Coronary artery (tissue), 2 donors: ENCODE measurements around the gene LAPTM5.

Experiments used
- DNase-seq: peaks from one replicate; pipeline ENCODE4 v3.0.0-alpha.2; 2017; ENCODE audit warnings: low spot score
- H3K27ac ChIP-seq, 2 donors: fragments of 200-600 bp; sonication (generic); one replicate each; pipeline ENCODE4 v1.5.1; 2016 to 2019
- H3K4me3 ChIP-seq: fragments of 200-600 bp; sonication (generic); 2 replicates; pipeline ENCODE4 v1.5.1; 2016; ENCODE audit warnings: mild to moderate bottlenecking, moderate library complexity
- TF ChIP-seq, protein P1 (sequence below): fragments of 200-600 bp; sonication (generic); IDR thresholded peaks from one replicate; pipeline ENCODE4 v1.5.1; 2019; ENCODE audit warnings: antibody characterized with exemption

The LAPTM5 gene

DNA sequence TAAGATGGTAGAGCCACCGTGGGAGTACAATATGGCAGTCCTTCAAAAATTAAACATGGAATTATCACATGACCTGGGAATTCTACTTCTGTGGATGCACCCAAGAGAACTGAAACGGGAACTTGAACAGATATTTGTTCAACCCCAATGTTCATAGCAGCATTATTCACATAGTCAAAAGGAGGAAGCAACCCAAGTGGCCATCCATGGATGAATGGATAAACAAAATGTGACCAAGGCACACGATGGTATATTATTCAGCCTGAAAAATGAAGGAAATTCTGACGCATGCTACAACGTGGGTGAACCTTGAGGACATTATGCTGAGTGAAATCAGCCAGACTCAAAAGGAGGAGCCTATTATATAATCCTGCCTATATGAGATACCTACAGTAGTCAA, 22.8 kb upstream of the LAPTM5 start:
- peak overlapping the region in 1 of 2 donors; percentile 51 for H3K27ac ChIP-seq
- no peak overlapping the region for H3K4me3 ChIP-seq
- no peak for DNase-seq
- TF ChIP-seq, protein P1, sequence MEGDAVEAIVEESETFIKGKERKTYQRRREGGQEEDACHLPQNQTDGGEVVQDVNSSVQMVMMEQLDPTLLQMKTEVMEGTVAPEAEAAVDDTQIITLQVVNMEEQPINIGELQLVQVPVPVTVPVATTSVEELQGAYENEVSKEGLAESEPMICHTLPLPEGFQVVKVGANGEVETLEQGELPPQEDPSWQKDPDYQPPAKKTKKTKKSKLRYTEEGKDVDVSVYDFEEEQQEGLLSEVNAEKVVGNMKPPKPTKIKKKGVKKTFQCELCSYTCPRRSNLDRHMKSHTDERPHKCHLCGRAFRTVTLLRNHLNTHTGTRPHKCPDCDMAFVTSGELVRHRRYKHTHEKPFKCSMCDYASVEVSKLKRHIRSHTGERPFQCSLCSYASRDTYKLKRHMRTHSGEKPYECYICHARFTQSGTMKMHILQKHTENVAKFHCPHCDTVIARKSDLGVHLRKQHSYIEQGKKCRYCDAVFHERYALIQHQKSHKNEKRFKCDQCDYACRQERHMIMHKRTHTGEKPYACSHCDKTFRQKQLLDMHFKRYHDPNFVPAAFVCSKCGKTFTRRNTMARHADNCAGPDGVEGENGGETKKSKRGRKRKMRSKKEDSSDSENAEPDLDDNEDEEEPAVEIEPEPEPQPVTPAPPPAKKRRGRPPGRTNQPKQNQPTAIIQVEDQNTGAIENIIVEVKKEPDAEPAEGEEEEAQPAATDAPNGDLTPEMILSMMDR, result no peak

DNA sequence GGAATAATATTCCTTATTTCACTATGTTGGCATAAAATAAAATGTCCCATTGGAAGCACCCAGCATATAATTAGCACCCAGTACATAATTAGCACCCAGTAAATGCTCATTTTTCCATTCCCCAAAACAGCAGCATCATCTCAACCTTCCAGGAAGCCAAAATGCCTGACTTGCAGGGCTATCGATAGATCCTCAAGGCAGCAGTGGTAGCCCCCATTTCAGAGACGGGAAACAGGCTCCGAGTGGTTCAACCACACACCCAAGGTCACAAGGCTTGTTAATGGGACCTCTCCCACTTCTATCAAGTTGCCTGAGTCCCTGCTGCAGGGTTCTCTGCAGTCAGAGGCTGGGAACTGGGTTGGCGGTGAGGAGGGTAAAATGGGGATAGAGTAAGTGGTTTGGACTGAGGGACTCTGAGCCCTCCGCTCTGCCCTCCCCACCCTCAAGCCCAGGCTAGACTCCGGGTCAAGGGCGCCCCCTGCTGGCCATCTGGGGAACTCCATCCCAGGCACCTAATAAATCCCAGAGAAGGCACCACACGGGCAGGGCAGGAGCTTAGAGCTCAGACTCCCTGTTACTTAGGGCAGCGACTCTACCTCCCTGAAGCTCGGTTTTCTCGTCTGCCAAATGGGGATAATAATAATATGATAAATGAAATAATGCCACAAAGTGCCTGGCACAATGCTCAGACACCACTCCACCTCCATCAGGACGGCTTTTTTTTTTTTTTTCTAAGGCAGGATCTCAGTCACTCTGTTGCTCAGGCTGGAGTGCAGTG, 21.9 kb upstream of the LAPTM5 start:
- TF ChIP-seq, protein P1, result peak; percentile 91
- no peak overlapping the region for H3K27ac ChIP-seq
- no peak for DNase-seq
- H3K4me3 ChIP-seq, result no peak overlapping the region

DNA sequence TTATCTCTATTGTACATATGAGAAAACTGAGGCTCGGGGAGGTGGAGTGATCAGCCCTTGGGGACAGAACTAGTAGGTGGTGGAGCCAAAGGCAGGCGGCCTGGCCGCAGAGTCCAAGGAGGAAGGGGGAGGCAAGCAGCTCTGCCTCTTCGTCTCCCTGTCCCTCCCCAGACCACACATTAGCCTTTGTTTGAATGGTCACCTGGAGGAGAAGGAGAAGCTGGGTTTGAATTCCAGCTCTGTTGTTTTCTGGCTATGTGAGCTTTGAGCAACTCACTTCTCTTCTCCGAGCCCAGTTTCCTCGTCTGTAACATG, 21.4 kb upstream of the LAPTM5 start:
- Histone ChIP-seq H3K27ac (no peak overlapping the region), H3K4me3 (no peak overlapping the region)
- DNase-seq, result no peak
- TF ChIP-seq, protein P1, result no peak

DNA sequence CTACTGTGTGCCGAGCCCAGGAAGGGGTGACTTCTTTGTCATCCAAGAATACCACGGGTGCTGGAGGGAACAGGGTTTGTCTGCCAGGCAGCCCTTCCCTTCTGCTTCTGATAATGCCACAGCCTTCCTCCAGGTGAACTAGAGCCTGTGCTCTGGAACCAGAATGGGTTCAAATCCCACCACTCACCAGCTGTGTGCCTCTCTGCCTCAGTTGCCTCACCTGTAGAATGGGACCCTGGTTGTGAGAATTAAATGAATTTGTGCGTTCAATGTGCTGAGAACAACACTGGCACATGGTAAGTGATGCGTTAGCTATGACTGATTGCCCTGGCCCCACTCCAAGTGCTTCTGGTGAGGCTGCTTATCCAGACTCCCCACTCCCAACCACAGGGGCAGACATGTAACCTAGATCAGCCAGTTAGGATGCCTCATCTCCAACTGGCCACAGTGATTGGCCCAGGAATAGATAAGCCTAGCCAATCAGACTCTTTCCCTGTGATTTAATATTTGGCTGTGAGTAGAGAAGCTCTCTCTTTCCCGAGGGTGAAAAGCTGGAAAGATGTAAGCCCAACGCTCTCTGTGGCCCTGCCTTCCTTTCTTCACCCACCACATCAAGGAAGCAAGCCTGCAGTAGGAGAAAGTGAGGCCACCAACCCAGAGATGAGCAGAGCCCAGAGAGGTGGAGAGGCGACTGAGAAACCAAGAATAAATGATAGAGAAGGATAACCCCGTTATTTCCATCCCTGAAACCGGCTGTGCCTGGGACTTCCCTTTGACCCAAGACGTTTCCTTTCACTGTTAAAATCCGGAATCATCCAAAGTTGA, 20.8 kb upstream of the LAPTM5 start:
- DNase-seq, result no peak
- H3K4me3 ChIP-seq, result no peak overlapping the region
- no peak overlapping the region for H3K27ac ChIP-seq
- TF ChIP-seq, protein P1, result no peak

DNA sequence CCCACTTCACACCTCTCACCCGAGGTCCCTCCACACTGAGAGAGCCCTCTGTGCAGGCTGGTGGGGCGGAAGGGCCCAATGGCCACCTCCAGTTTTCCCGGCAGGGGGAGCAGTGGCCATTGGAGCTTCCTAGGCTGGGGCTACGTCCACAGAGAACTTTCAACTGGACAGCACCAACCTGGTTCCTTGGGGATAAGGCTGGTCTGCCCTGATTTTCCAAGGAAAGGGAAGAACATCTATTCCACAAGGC, 20.3 kb upstream of the LAPTM5 start:
- DNase-seq, result no peak
- TF ChIP-seq, protein P1, result no peak
- Histone ChIP-seq H3K4me3 (no peak overlapping the region), H3K27ac (no peak overlapping the region)

DNA sequence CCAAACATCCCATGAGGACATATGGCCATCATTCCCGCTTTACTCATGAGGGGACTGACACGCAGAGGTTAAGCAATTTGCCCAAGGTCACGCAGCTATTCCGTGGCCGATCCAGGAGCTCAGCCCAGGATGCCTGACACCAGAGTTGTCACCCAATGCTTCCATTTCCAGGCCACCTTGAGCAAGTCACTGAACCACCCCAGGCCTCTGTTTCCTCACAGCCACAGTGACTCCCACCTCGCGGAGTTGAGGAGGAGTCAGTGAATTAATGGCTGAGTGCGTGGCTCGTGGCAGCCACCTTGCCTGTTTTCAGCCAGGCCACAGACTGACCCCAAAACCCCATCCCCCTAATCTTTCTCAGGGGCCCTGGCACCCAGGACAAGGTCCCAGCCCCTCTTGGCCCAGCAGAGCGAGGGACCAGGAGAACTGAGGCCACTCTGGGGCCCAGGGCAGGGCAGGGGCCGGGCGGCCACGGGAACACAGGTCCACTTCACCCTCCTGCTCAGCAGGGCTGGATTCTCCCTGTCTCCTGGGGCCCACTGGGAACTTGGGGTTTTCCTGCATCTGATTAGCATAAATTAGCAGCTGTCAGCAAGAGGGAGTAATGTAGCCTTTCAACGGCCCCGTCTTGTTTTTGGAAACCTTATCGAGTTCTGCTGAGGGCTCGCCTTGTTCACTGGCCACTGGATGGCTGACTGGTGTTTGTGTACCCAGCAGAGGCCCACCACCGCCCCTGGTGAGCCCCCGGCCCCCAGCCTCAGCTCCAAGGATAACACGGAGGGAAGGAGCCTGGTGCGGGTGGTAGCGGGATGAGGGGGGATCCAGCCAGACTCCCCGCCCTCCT, 19.7 kb upstream of the LAPTM5 start:
- TF ChIP-seq, protein P1, result no peak
- Histone ChIP-seq H3K27ac (no peak overlapping the region), H3K4me3 (no peak overlapping the region)
- peak; percentile 72 for DNase-seq
